Activated CD4-positive, alpha-beta T cell treated with anti-CD3 and anti-CD28 coated beads, Interleukin-2, amount 10 ng/mL, durations not matched to agents 7 days and 5 days (primary cell): ENCODE measurements around the gene TMEM42. TPM values are rescaled to one million over a fixed set of nuclear protein-coding genes. Genes with fewer than 3 reads are reported as not detected.

ENCODE experiments used
- CTCF ChIA-PET: fragments of 350-600 bp; sonication (Branson Sonifier 250); formaldehyde crosslinking; loops from one replicate; lab custom pipeline; 2021; ENCODE audit warnings: antibody characterized with exemption; lab: Charles Lee
- POLR2A ChIA-PET: fragments of 350-600 bp; sonication (Branson Sonifier 250); formaldehyde crosslinking; loops from one replicate; lab custom pipeline; 2021; ENCODE audit warnings: antibody characterized with exemption; lab: Charles Lee
- DNase-seq: peaks from one replicate; pipeline ENCODE4 v3.0.0-alpha.2; 2020
- H3K27ac Mint-ChIP-seq: one replicate; pipeline ENCODE4 v1.8.0; 2021; ENCODE audit warnings: mild to moderate bottlenecking, moderate library complexity, mixed read lengths
- H3K27me3 Mint-ChIP-seq: one replicate; pipeline ENCODE4 v1.8.0; 2021; ENCODE audit warnings: mixed read lengths
- H3K36me3 Mint-ChIP-seq: one replicate; pipeline ENCODE4 v1.8.0; 2021; ENCODE audit warnings: low read depth, mixed read lengths
- H3K4me1 Mint-ChIP-seq: one replicate; pipeline ENCODE4 v1.8.0; 2021; ENCODE audit warnings: mixed read lengths
- H3K4me3 Mint-ChIP-seq: one replicate; pipeline ENCODE4 v1.8.0; 2021; ENCODE audit warnings: mild to moderate bottlenecking, moderate library complexity, mixed read lengths
- H3K9me3 Mint-ChIP-seq: one replicate; pipeline ENCODE4 v1.8.0; 2021; ENCODE audit warnings: mixed read lengths
- total RNA-seq, 2 experiments: library from RNA; stranded (reverse); gene quantifications; one replicate each; pipeline ENCODE4 v1.2.3, GENCODE V29; 2021

TMEM42 gene
- total RNA-seq, 2 experiments from 2014 or later: 10.7 to 13.0 TPM

- H3K4me1 Mint-ChIP-seq: no peaks in the 10 kb centered on the region
- ChIA-PET CTCF (interaction anchor here (1.0 to 1.7 kb wide), 2 partner anchors 10 to 12 kb away, joined by 3 to 4 read pairs; no protein-coding TSS in a partner anchor), POLR2A (no interaction called here)
- no peaks in the 10 kb centered on the region for H3K9me3 Mint-ChIP-seq
- no peaks in the 10 kb centered on the region for H3K27me3 Mint-ChIP-seq
- DNase-seq: no peak
- no peaks in the 10 kb centered on the region for H3K36me3 Mint-ChIP-seq
- H3K4me3 Mint-ChIP-seq: no peak overlapping the region
- no peak overlapping the region for H3K27ac Mint-ChIP-seq
Observed at GRCh38 chr3:44902628-44903027, 40.9 kb downstream of the TMEM42 start.

GRCh38 chr3:44903314-44903713 lies 41.6 kb downstream of the TMEM42 start:
- Mint-ChIP-seq H3K4me1 (no peaks in the 10 kb centered on the region), H3K27ac (no peak overlapping the region), H3K27me3 (peaks cover 4% of the 10 kb centered on the region), H3K36me3 (no peaks in the 10 kb centered on the region), H3K4me3 (no peak overlapping the region), H3K9me3 (no peaks in the 10 kb centered on the region)
- no peak for DNase-seq
- POLR2A ChIA-PET: no interaction called here
- CTCF ChIA-PET: no interaction called here

- H3K9me3 Mint-ChIP-seq: no peaks in the 10 kb centered on the region
- no peaks in the 10 kb centered on the region for H3K36me3 Mint-ChIP-seq
- no peak overlapping the region for H3K27ac Mint-ChIP-seq
- no peak overlapping the region for H3K4me3 Mint-ChIP-seq
- H3K27me3 Mint-ChIP-seq: peaks cover 4% of the 10 kb centered on the region
- ChIA-PET CTCF (no interaction called here), POLR2A (no interaction called here)
- DNase-seq: no peak
- no peaks in the 10 kb centered on the region for H3K4me1 Mint-ChIP-seq
Observed at GRCh38 chr3:44903751-44904150, 42.0 kb downstream of the TMEM42 start.

DNA sequence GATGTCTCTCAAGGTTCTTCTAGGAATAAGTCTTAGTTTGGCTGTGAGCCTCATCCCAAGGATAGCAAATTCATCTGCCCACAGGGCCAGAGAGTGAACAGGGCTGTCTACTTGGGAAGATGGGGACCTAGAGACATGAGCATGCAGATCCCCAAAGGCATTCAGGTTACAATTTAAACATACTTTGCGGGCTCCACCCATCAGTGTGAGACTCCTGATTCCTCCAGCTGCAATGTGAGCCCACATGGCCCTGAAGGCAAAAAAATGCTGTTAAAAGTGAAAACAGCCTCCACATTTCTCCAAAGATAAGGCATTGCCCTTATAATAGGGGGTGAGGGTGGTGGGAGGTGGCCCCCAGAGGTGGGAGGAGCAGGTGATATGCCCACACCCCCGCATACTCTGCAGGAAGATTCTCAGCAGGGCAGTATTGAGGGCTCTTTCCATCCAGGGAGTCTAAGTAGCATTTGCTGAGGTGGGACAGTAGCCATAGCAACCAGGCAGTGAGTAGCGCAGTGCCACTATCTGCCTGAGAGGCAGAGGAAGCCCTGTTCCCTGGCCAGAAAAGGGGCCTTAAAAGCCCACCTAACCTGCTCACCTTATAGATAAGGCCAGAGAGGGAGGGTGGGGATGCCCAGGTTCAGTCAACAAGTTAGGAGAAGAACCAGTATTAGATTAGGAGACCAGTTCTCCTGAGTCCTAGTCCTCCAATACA lies 43.9 kb downstream of the TMEM42 start:
- POLR2A ChIA-PET: no interaction called here
- no peak overlapping the region for H3K4me3 Mint-ChIP-seq
- H3K4me1 Mint-ChIP-seq: no peaks in the 10 kb centered on the region
- H3K9me3 Mint-ChIP-seq: peaks cover 8% of the 10 kb centered on the region
- H3K36me3 Mint-ChIP-seq: no peaks in the 10 kb centered on the region
- DNase-seq: no peak
- no peak overlapping the region for H3K27ac Mint-ChIP-seq
- H3K27me3 Mint-ChIP-seq: peaks cover 10% of the 10 kb centered on the region
- CTCF ChIA-PET: interaction anchor here (1.3 kb wide), 1 partner anchor 9 kb away, joined by 4 read pairs; no protein-coding TSS in a partner anchor

- POLR2A ChIA-PET: no interaction called here
- Mint-ChIP-seq H3K4me3 (no peak overlapping the region), H3K9me3 (peaks cover 8% of the 10 kb centered on the region), H3K27ac (no peak overlapping the region), H3K36me3 (no peaks in the 10 kb centered on the region), H3K27me3 (peaks cover 10% of the 10 kb centered on the region), H3K4me1 (no peaks in the 10 kb centered on the region)
- CTCF ChIA-PET: interaction anchor here (0.7 to 1.3 kb wide), 2 partner anchors 8 to 374 kb away, joined by 4 to 5 read pairs; no protein-coding TSS in a partner anchor
- DNase-seq: no peak
Observed at GRCh38 chr3:44906997-44907396, 45.3 kb downstream of the TMEM42 start.

- ChIA-PET POLR2A (no interaction called here), CTCF (interaction anchor here (0.7 to 1.0 kb wide), 3 partner anchors 13 to 375 kb away, joined by 3 to 5 read pairs (median 5); no protein-coding TSS in a partner anchor)
- Mint-ChIP-seq H3K4me3 (no peak overlapping the region), H3K9me3 (peaks cover 8% of the 10 kb centered on the region), H3K4me1 (no peaks in the 10 kb centered on the region), H3K36me3 (no peaks in the 10 kb centered on the region), H3K27me3 (peaks cover 10% of the 10 kb centered on the region), H3K27ac (no peak overlapping the region)
- no peak for DNase-seq
Observed at GRCh38 chr3:44907612-44908011, 45.9 kb downstream of the TMEM42 start.

GRCh38 chr3:44909063-44909462 lies 47.4 kb downstream of the TMEM42 start:
- Mint-ChIP-seq H3K4me1 (no peaks in the 10 kb centered on the region), H3K9me3 (peaks cover 8% of the 10 kb centered on the region), H3K27me3 (peaks cover 10% of the 10 kb centered on the region), H3K36me3 (no peaks in the 10 kb centered on the region), H3K4me3 (no peak overlapping the region), H3K27ac (no peak overlapping the region)
- ChIA-PET POLR2A (no interaction called here), CTCF (no interaction called here)
- DNase-seq: no peak

DNA sequence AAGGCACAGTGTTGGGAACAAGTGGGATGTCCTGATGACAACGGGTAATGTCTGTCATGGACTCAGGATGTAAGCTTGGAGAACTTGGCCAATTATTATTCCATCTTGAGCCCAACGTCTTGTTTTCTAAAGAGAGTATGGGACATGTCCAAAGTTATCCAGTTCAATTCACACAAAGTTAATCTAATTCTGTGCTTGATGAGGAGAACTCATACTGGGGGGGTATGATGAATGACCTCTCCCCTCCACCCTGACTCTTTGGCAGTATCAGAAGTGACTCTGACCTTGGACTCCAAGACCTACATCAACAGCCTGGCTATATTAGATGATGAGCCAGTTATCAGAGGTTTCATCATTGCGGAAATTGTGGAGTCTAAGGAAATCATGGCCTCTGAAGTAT lies 49.0 kb downstream of the TMEM42 start:
- no peak overlapping the region for H3K27ac Mint-ChIP-seq
- DNase-seq: no peak
- POLR2A ChIA-PET: no interaction called here
- peaks cover 8% of the 10 kb centered on the region for H3K9me3 Mint-ChIP-seq
- no peaks in the 10 kb centered on the region for H3K4me1 Mint-ChIP-seq
- H3K36me3 Mint-ChIP-seq: no peaks in the 10 kb centered on the region
- peaks cover 10% of the 10 kb centered on the region for H3K27me3 Mint-ChIP-seq
- CTCF ChIA-PET: no interaction called here
- no peak overlapping the region for H3K4me3 Mint-ChIP-seq

DNA sequence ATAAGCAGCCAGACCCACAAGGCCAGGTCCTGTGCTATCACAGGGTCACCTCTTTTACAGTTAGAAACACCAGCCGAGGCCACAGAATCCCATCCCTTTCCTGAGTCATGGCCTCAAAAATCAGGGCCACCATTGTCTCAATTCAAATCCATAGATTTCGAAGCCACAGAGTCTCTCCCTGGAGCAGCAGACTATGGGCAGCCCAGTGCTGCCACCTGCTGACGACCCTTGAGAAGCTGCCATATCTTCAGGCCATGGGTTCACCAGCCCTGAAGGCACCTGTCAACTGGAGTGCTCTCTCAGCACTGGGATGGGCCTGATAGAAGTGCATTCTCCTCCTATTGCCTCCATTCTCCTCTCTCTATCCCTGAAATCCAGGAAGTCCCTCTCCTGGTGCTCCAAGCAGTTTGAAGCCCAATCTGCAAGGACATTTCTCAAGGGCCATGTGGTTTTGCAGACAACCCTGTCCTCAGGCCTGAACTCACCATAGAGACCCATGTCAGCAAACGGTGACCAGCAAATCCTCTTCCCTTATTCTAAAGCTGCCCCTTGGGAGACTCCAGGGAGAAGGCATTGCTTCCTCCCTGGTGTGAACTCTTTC lies 52.3 kb downstream of the TMEM42 start:
- no peak overlapping the region for H3K27ac Mint-ChIP-seq
- H3K27me3 Mint-ChIP-seq: peaks cover 4% of the 10 kb centered on the region
- H3K9me3 Mint-ChIP-seq: peaks cover 7% of the 10 kb centered on the region
- H3K4me1 Mint-ChIP-seq: no peaks in the 10 kb centered on the region
- DNase-seq: peak; percentile 66
- POLR2A ChIA-PET: no interaction called here
- no peaks in the 10 kb centered on the region for H3K36me3 Mint-ChIP-seq
- H3K4me3 Mint-ChIP-seq: no peak overlapping the region
- CTCF ChIA-PET: interaction anchor here (0.5 to 2.5 kb wide), 9 partner anchors 8 to 1554 kb away, joined by 3 to 13 read pairs (median 3); no protein-coding TSS in a partner anchor

- H3K9me3 Mint-ChIP-seq: peaks cover 3% of the 10 kb centered on the region
- H3K27me3 Mint-ChIP-seq: no peaks in the 10 kb centered on the region
- no peak overlapping the region for H3K4me3 Mint-ChIP-seq
- no peak overlapping the region for H3K27ac Mint-ChIP-seq
- CTCF ChIA-PET: interaction anchor here (1.0 to 2.3 kb wide), 6 partner anchors 9 to 395 kb away, joined by 3 to 13 read pairs (median 4); no protein-coding TSS in a partner anchor
- H3K36me3 Mint-ChIP-seq: no peaks in the 10 kb centered on the region
- no peak for DNase-seq
- H3K4me1 Mint-ChIP-seq: no peaks in the 10 kb centered on the region
- POLR2A ChIA-PET: no interaction called here
Observed at GRCh38 chr3:44914936-44915335, 53.2 kb downstream of the TMEM42 start.

Other genes starting within 250 kb of the TMEM42 start
- 10 to 100 TPM; 13.2 to 14.8 TPM for gene ZNF197, start 236.9 kb upstream of the TMEM42 start, total RNA-seq
- 1 to 10 TPM; 1.8 to 2.2 TPM for gene ZNF35, start 213.2 kb upstream of the TMEM42 start, total RNA-seq
- gene ZNF502, start 149.3 kb upstream of the TMEM42 start, total RNA-seq: 1 to 10 TPM; 1.4 to 1.7 TPM
- 1 to 10 TPM; 1.5 to 3.6 TPM for gene ZNF501, start 132.3 kb upstream of the TMEM42 start, total RNA-seq
- 10 to 100 TPM; 35.0 to 56.6 TPM for gene KIAA1143, start 100.3 kb upstream of the TMEM42 start, total RNA-seq
- 10 to 100 TPM; 58.8 to 73.5 TPM for gene KIF15, start 100.1 kb upstream of the TMEM42 start, total RNA-seq
- not detected for gene TGM4, start 12.7 kb downstream of the TMEM42 start, total RNA-seq
- 10 to 100 TPM; 47.5 to 50.7 TPM for gene ZDHHC3, start 114.3 kb downstream of the TMEM42 start, total RNA-seq
- 10 to 100 TPM; 35.8 to 40.2 TPM for gene EXOSC7, start 114.3 kb downstream of the TMEM42 start, total RNA-seq
- under 1 TPM; 0.30 to 0.37 TPM for gene CLEC3B, start 164.4 kb downstream of the TMEM42 start, total RNA-seq